Vagina (tissue), 2 donors: ENCODE data around the gene AMBRA1.

Experiments
- POLR2A ChIP-seq, 2 donors: fragments of 450-650 bp; IDR thresholded peaks; one replicate each; pipeline ENCODE4 v1.6.1; 2017; ENCODE audit warnings: antibody characterized with exemption in 2 of 2, mild to moderate bottlenecking in 2 of 2, moderate library complexity in 2 of 2
- TF ChIP-seq, protein P1 (sequence below), 3 experiments: fragments of 450-650 bp in 2 of 3; fragments of 200-600 bp in 1 of 3; sonication (generic) in 1 of 3; IDR thresholded peaks; one replicate each; pipeline ENCODE4 v1.5.1; 2017 to 2019; ENCODE audit warnings: antibody characterized with exemption in 3 of 3, mild to moderate bottlenecking in 2 of 3, moderate library complexity in 2 of 3

GRCh38 chr11:46570790-46571398 lies 22.9 kb downstream of the AMBRA1 start:
- TF ChIP-seq POLR2A (IDR thresholded peaks at IDR 0.05): no peak
- TF ChIP-seq, protein P1, sequence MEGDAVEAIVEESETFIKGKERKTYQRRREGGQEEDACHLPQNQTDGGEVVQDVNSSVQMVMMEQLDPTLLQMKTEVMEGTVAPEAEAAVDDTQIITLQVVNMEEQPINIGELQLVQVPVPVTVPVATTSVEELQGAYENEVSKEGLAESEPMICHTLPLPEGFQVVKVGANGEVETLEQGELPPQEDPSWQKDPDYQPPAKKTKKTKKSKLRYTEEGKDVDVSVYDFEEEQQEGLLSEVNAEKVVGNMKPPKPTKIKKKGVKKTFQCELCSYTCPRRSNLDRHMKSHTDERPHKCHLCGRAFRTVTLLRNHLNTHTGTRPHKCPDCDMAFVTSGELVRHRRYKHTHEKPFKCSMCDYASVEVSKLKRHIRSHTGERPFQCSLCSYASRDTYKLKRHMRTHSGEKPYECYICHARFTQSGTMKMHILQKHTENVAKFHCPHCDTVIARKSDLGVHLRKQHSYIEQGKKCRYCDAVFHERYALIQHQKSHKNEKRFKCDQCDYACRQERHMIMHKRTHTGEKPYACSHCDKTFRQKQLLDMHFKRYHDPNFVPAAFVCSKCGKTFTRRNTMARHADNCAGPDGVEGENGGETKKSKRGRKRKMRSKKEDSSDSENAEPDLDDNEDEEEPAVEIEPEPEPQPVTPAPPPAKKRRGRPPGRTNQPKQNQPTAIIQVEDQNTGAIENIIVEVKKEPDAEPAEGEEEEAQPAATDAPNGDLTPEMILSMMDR (IDR thresholded peaks at IDR 0.05): no peak
